GM23338 (cell line): ENCODE data around the gene CHST12. TPM values are rescaled to one million over a fixed set of nuclear protein-coding genes. Genes with fewer than 3 reads are reported as not detected.

Experiments used
- ATAC-seq: fragments of 200-7000 bp; cut with Tn5 transposase; 3 replicates; pipeline ENCODE4 v1.9.1; 2020
- DNase-seq: peaks from one replicate; pipeline ENCODE4 v3.0.0-alpha.2; 2015; ENCODE audit warnings: low spot score
- H2AFZ ChIP-seq: fragments of 200-600 bp; sonication (generic); 2 replicates; pipeline ENCODE4 v1.8.0; 2016; ENCODE audit warnings: antibody characterized with exemption, mild to moderate bottlenecking, moderate library complexity
- H3F3A ChIP-seq: fragments of 200-600 bp; sonication (generic); replicated peaks from 2 replicates; pipeline ENCODE4 v1.8.0; 2017; ENCODE audit warnings: antibody characterized with exemption, mixed run types, low read depth
- H3K27ac ChIP-seq: fragments of 200-600 bp; sonication (generic); 2 replicates; pipeline ENCODE4 v1.6.1; 2016; ENCODE audit warnings: low read depth
- H3K27me3 ChIP-seq: fragments of 200-600 bp; sonication (generic); 2 replicates; pipeline ENCODE4 v1.8.0; 2016; ENCODE audit warnings: mild to moderate bottlenecking, mixed run types, moderate library complexity; ENCODE audit not compliant: insufficient read depth
- H3K36me3 ChIP-seq: fragments of 200-600 bp; sonication (generic); 2 replicates; pipeline ENCODE4 v1.8.0; 2016; ENCODE audit warnings: mild to moderate bottlenecking; ENCODE audit not compliant: insufficient read depth
- H3K4me1 ChIP-seq: fragments of 200-600 bp; sonication (generic); 2 replicates; pipeline ENCODE4 v1.8.0; 2016; ENCODE audit warnings: mild to moderate bottlenecking, moderate library complexity; ENCODE audit not compliant: insufficient read depth
- H3K4me2 ChIP-seq: fragments of 200-600 bp; sonication (generic); 2 replicates; pipeline ENCODE4 v1.7.1; 2017; ENCODE audit warnings: mixed run types
- H3K4me3 ChIP-seq: fragments of 200-600 bp; sonication (generic); 2 replicates; pipeline ENCODE4 v1.6.1; 2016; ENCODE audit warnings: mixed run types
- H3K79me2 ChIP-seq: fragments of 200-600 bp; sonication (generic); replicated peaks from 2 replicates; pipeline ENCODE4 v1.8.0; 2017; ENCODE audit warnings: mild to moderate bottlenecking; ENCODE audit not compliant: insufficient read depth
- H3K9me2 ChIP-seq: fragments of 200-600 bp; sonication (generic); 2 replicates; pipeline ENCODE4 v1.8.0; 2017; ENCODE audit not compliant: insufficient read depth
- H4K20me1 ChIP-seq: fragments of 200-600 bp; sonication (generic); replicated peaks from 2 replicates; pipeline ENCODE4 v1.8.0; 2017; ENCODE audit warnings: mild to moderate bottlenecking; ENCODE audit not compliant: insufficient read depth
- H3K27ac Mint-ChIP-seq: 2 replicates; pipeline ENCODE4 v1.8.0; 2020; ENCODE audit warnings: inconsistent platforms, mild to moderate bottlenecking, moderate library complexity, mixed read lengths
- H3K27me3 Mint-ChIP-seq: 3 replicates; pipeline ENCODE4 v1.8.0; 2022; ENCODE audit warnings: low read depth, mild to moderate bottlenecking, moderate library complexity, mixed read lengths, inconsistent platforms; ENCODE audit not compliant: insufficient read depth, poor library complexity
- H3K36me3 Mint-ChIP-seq: 3 replicates; pipeline ENCODE4 v1.8.0; 2021; ENCODE audit warnings: low read depth, mild to moderate bottlenecking, inconsistent platforms, moderate library complexity, mixed read lengths
- H3K4me1 Mint-ChIP-seq: 3 replicates; pipeline ENCODE4 v1.8.0; 2020; ENCODE audit warnings: mild to moderate bottlenecking, inconsistent platforms, mixed read lengths
- H3K4me3 Mint-ChIP-seq: 3 replicates; pipeline ENCODE4 v1.8.0; 2021; ENCODE audit warnings: moderate library complexity, mild to moderate bottlenecking, inconsistent platforms, mixed read lengths
- H3K9me3 Mint-ChIP-seq: 3 replicates; pipeline ENCODE4 v1.8.0; 2020; ENCODE audit warnings: moderate library complexity, mild to moderate bottlenecking, inconsistent platforms, mixed read lengths
- CREB1 ChIP-seq: fragments of 250-450 bp; sonication (Bioruptor Pico); IDR thresholded peaks from 2 replicates; pipeline ENCODE4 v1.5.0; 2020; ENCODE audit warnings: low read depth, mild to moderate bottlenecking, moderate library complexity
- EZH2 ChIP-seq: fragments of 200-600 bp; sonication (generic); IDR thresholded peaks from one replicate; pipeline ENCODE4 v1.8.0; 2017; ENCODE audit warnings: antibody characterized with exemption, mild to moderate bottlenecking, low read depth; ENCODE audit not compliant: unreplicated experiment
- EZH2phosphoT487 ChIP-seq: fragments of 200-600 bp; sonication (generic); IDR thresholded peaks from one replicate; pipeline ENCODE4 v1.8.1; 2018; ENCODE audit warnings: antibody characterized with exemption; ENCODE audit not compliant: unreplicated experiment
- JUNB ChIP-seq: IDR thresholded peaks from one replicate; pipeline ENCODE4 v1.6.1; 2016; ENCODE audit warnings: antibody characterized with exemption; ENCODE audit not compliant: unreplicated experiment
- POLR2AphosphoS5 ChIP-seq: IDR thresholded peaks from 2 replicates; pipeline ENCODE4 v1.6.1; 2016; ENCODE audit warnings: antibody characterized with exemption, low read depth
- ZNF114 ChIP-seq: fragments of 250-450 bp; sonication (Bioruptor Pico); IDR thresholded peaks from 2 replicates; pipeline ENCODE4 v1.5.0; 2020; ENCODE audit warnings: mild to moderate bottlenecking, moderate library complexity
- polyA plus RNA-seq: library from polyadenylated mRNA; unstranded; fragments of >200 nt; fragmentation: Nextera tagmentation; extraction: Ambion mirVana; gene quantifications from 2 replicates; pipeline ENCODE4 v1.2.1, GENCODE V29; 2016
- total RNA-seq: library from RNA; depleted of rRNA; stranded (reverse); fragments of >200 nt; shearing (Covaris generic); gene quantifications from 2 replicates; pipeline ENCODE4 v1.2.3, GENCODE V29; 2014
- TF ChIP-seq, protein P1 (sequence below): IDR thresholded peaks from one replicate; pipeline ENCODE4 v1.6.1; 2018; ENCODE audit warnings: antibody characterized with exemption; ENCODE audit not compliant: unreplicated experiment

The CHST12 gene
- total and polyA plus RNA-seq, 2 experiments from 2014 or later: 10.1 to 14.6 TPM

- Histone ChIP-seq H3K4me2 (no peak overlapping the region), H4K20me1 (no peaks in the 10 kb centered on the region; the same call in 1 of the 2 replicates), H3K27ac (no peak overlapping the region), H3K79me2 (no peaks in the 10 kb centered on the region), H2AFZ (no peak overlapping the region), H3K4me1 (no peaks in the 10 kb centered on the region), H3K4me3 (no peak overlapping the region), H3K9me2 (no peaks in the 10 kb centered on the region), H3K27me3 (no peaks in the 10 kb centered on the region), H3K36me3 (no peaks in the 10 kb centered on the region), H3F3A (no peaks in the 10 kb centered on the region)
- ATAC-seq: peak; percentile 60
- H3K27me3 Mint-ChIP-seq: peaks cover 4% of the 10 kb centered on the region
- peaks cover 9% of the 10 kb centered on the region for H3K36me3 Mint-ChIP-seq
- H3K27ac Mint-ChIP-seq: no peak overlapping the region; the same call in 1 of the 2 replicates
- no peaks in the 10 kb centered on the region for H3K9me3 Mint-ChIP-seq
- H3K4me3 Mint-ChIP-seq: no peak overlapping the region
- H3K4me1 Mint-ChIP-seq: peaks cover 6% of the 10 kb centered on the region; the same call in 1 of the 3 replicates
- TF ChIP-seq CREB1 (no peak), POLR2AphosphoS5 (no peak), JUNB (no peak)
- TF ChIP-seq, protein P1, sequence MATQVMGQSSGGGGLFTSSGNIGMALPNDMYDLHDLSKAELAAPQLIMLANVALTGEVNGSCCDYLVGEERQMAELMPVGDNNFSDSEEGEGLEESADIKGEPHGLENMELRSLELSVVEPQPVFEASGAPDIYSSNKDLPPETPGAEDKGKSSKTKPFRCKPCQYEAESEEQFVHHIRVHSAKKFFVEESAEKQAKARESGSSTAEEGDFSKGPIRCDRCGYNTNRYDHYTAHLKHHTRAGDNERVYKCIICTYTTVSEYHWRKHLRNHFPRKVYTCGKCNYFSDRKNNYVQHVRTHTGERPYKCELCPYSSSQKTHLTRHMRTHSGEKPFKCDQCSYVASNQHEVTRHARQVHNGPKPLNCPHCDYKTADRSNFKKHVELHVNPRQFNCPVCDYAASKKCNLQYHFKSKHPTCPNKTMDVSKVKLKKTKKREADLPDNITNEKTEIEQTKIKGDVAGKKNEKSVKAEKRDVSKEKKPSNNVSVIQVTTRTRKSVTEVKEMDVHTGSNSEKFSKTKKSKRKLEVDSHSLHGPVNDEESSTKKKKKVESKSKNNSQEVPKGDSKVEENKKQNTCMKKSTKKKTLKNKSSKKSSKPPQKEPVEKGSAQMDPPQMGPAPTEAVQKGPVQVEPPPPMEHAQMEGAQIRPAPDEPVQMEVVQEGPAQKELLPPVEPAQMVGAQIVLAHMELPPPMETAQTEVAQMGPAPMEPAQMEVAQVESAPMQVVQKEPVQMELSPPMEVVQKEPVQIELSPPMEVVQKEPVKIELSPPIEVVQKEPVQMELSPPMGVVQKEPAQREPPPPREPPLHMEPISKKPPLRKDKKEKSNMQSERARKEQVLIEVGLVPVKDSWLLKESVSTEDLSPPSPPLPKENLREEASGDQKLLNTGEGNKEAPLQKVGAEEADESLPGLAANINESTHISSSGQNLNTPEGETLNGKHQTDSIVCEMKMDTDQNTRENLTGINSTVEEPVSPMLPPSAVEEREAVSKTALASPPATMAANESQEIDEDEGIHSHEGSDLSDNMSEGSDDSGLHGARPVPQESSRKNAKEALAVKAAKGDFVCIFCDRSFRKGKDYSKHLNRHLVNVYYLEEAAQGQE: no peak
- no peak for DNase-seq
Observed at GRCh38 chr7:2438775-2439174, 35.4 kb downstream of the CHST12 start.

DNA sequence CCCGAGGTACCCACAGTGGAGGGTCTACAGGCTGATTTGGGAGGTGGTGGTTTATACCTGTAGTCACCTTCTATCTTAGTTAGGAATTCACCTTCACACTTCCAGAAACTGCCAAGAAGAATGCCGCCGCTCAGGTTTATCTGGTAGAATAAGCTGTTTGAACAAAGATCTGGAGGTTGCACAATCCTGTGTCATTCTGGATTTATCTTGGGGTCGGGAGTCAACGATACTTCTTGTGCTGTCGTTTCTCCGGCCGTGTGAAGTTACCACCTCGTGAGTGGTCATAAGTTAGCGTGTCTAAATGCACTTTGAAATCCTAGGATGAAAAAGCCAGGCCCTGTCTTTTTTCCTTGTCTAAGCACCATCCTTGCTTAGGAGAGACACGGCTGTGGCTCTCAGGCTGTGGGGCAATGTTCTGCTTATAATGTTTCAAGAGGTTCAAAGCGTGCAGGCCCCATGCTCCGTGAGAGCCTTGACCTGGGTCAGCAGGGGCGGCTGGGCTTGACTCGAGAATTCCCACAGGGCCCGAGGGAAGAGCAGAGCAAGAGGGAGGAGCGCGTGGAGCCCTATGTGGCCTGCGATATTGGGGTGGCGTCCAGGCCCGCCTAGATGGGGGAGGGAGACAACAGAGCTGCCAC, 37.3 kb downstream of the CHST12 start:
- Histone ChIP-seq H3K4me3 (no peak overlapping the region), H3K27ac (0 out of 2 replicates have a peak overlapping the region, but pooled peaks have one; percentile 55), H3K4me2 (no peak overlapping the region), H3F3A (no peaks in the 10 kb centered on the region), H3K27me3 (no peaks in the 10 kb centered on the region), H4K20me1 (no peaks in the 10 kb centered on the region; the same call in 1 of the 2 replicates), H3K79me2 (no peaks in the 10 kb centered on the region), H3K4me1 (no peaks in the 10 kb centered on the region), H3K36me3 (no peaks in the 10 kb centered on the region), H2AFZ (no peak overlapping the region), H3K9me2 (no peaks in the 10 kb centered on the region)
- TF ChIP-seq ZNF114 (CRISPR knock-in tag) (no peak), JUNB (no peak), EZH2phosphoT487 (no peak), EZH2 (no peak), POLR2AphosphoS5 (no peak)
- TF ChIP-seq, protein P1: no peak
- DNase-seq (no peak), ATAC-seq (no peak)
- no peaks in the 10 kb centered on the region for H3K9me3 Mint-ChIP-seq
- H3K4me3 Mint-ChIP-seq: no peak overlapping the region
- H3K27ac Mint-ChIP-seq: no peak overlapping the region
- peaks cover 5% of the 10 kb centered on the region; the same call in 2 of the 3 replicates for H3K36me3 Mint-ChIP-seq
- H3K27me3 Mint-ChIP-seq: peaks cover 3% of the 10 kb centered on the region
- peaks cover 6% of the 10 kb centered on the region; the same call in 2 of the 3 replicates for H3K4me1 Mint-ChIP-seq
